DND-41 (cell line): ENCODE measurements around the gene GALNT5.

Experiments
- ATAC-seq: fragments of 200-7000 bp; cut with Tn5 transposase; 3 replicates; pipeline ENCODE4 v1.9.1; 2021; ENCODE audit warnings: low read depth; ENCODE audit not compliant: insufficient read depth
- DNase-seq: peaks from one replicate; pipeline ENCODE4 v3.0.0-alpha.2; 2020
- H2AFZ ChIP-seq: 2 replicates; pipeline ENCODE4 v1.6.0; 2012; ENCODE audit warnings: low read depth, low read length
- H3K27ac ChIP-seq: 2 replicates; pipeline ENCODE4 v1.5.1; 2012; ENCODE audit warnings: low read length, inconsistent platforms
- H3K27me3 ChIP-seq: fragments of 200-600 bp; sonication (generic); 2 replicates; pipeline ENCODE4 v1.6.0; 2012; ENCODE audit warnings: low read length, mild to moderate bottlenecking, inconsistent platforms; ENCODE audit not compliant: insufficient read depth, poor library complexity
- H3K36me3 ChIP-seq: 2 replicates; pipeline ENCODE4 v1.5.1; 2012; ENCODE audit warnings: low read length, inconsistent platforms; ENCODE audit not compliant: insufficient read depth
- H3K4me1 ChIP-seq: 2 replicates; pipeline ENCODE4 v1.5.1; 2012; ENCODE audit warnings: mild to moderate bottlenecking, low read length; ENCODE audit not compliant: insufficient read depth
- H3K4me2 ChIP-seq: 2 replicates; pipeline ENCODE4 v1.6.0; 2012; ENCODE audit warnings: mild to moderate bottlenecking, moderate library complexity, low read length, inconsistent platforms; ENCODE audit not compliant: insufficient read depth
- H3K4me3 ChIP-seq, 2 experiments: fragments of 200-600 bp in 1 of 2; shearing (Covaris generic) in 1 of 2; 2 replicates each; pipeline ENCODE4 v1.5.1; 2012 to 2016; ENCODE audit warnings: inconsistent platforms in 2 of 2, low read length in 2 of 2, mild to moderate bottlenecking in 2 of 2, low read depth in 1 of 2, moderate library complexity in 1 of 2
- H3K79me2 ChIP-seq: 2 replicates; pipeline ENCODE4 v1.6.0; 2012; ENCODE audit warnings: low read length, inconsistent platforms; ENCODE audit not compliant: insufficient read depth
- H3K9ac ChIP-seq: 2 replicates; pipeline ENCODE4 v1.6.0; 2012; ENCODE audit warnings: low read depth, mild to moderate bottlenecking, inconsistent platforms, low read length, moderate library complexity
- H3K9me3 ChIP-seq: 2 replicates; pipeline ENCODE4 v1.5.1; 2012; ENCODE audit warnings: low read length, moderate library complexity, mild to moderate bottlenecking, inconsistent platforms; ENCODE audit not compliant: insufficient read depth, severe bottlenecking
- H4K20me1 ChIP-seq: 2 replicates; pipeline ENCODE4 v1.6.0; 2012; ENCODE audit warnings: low read length; ENCODE audit not compliant: insufficient read depth
- CTCF ChIP-seq: IDR thresholded peaks from 2 replicates; pipeline ENCODE4 v1.5.1; 2012; ENCODE audit warnings: borderline replicate concordance, low read length, moderate library complexity, mild to moderate bottlenecking; ENCODE audit not compliant: poor library complexity, severe bottlenecking; ENCODE audit errors: extremely low read depth
- EZH2 ChIP-seq: IDR thresholded peaks from 3 replicates; pipeline ENCODE4 v1.6.1; 2012; ENCODE audit warnings: borderline replicate concordance, low read depth, mild to moderate bottlenecking, moderate library complexity, low read length, inconsistent platforms; ENCODE audit not compliant: severe bottlenecking

Gene GALNT5

GRCh38 chr2:157303612-157304011 is 46.1 kb downstream of the GALNT5 start:
- no peak overlapping the region for H3K4me2 ChIP-seq
- TF ChIP-seq EZH2 (no peak), CTCF (no peak)
- no peak overlapping the region for H2AFZ ChIP-seq
- DNase-seq: no peak
- no peaks in the 10 kb centered on the region for H3K4me1 ChIP-seq
- peaks cover 27% of the 10 kb centered on the region for H3K27me3 ChIP-seq
- H3K9me3 ChIP-seq: no peaks in the 10 kb centered on the region
- H3K36me3 ChIP-seq: no peaks in the 10 kb centered on the region
- H3K27ac ChIP-seq: no peak overlapping the region
- no peak overlapping the region for H3K9ac ChIP-seq
- H3K79me2 ChIP-seq: no peaks in the 10 kb centered on the region
- H3K4me3 ChIP-seq: no peak overlapping the region
- no peaks in the 10 kb centered on the region for H4K20me1 ChIP-seq
- ATAC-seq: no peak

GRCh38 chr2:157304811-157305722 is 47.6 kb downstream of the GALNT5 start:
- Histone ChIP-seq H3K36me3 (no peaks in the 10 kb centered on the region), H3K4me1 (no peaks in the 10 kb centered on the region), H3K27me3 (peaks cover 27% of the 10 kb centered on the region), H3K9me3 (no peaks in the 10 kb centered on the region), H3K4me2 (no peak overlapping the region), H3K79me2 (no peaks in the 10 kb centered on the region), H3K9ac (no peak overlapping the region), H2AFZ (no peak overlapping the region), H3K4me3 (no peak overlapping the region), H4K20me1 (no peaks in the 10 kb centered on the region), H3K27ac (no peak overlapping the region)
- DNase-seq: no peak
- TF ChIP-seq EZH2 (no peak), CTCF (no peak)
- ATAC-seq: no peak

GRCh38 chr2:157305723-157306110 is 48.2 kb downstream of the GALNT5 start:
- DNase-seq (no peak), ATAC-seq (no peak)
- no peaks in the 10 kb centered on the region for H4K20me1 ChIP-seq
- no peak overlapping the region for H3K9ac ChIP-seq
- no peaks in the 10 kb centered on the region for H3K36me3 ChIP-seq
- no peaks in the 10 kb centered on the region for H3K9me3 ChIP-seq
- no peak overlapping the region for H3K27ac ChIP-seq
- H3K79me2 ChIP-seq: no peaks in the 10 kb centered on the region
- peaks cover 27% of the 10 kb centered on the region for H3K27me3 ChIP-seq
- H2AFZ ChIP-seq: no peak overlapping the region
- no peak overlapping the region for H3K4me2 ChIP-seq
- no peak overlapping the region for H3K4me3 ChIP-seq
- no peaks in the 10 kb centered on the region for H3K4me1 ChIP-seq
- TF ChIP-seq CTCF (no peak), EZH2 (no peak)
